Measurements from ENCODE around the gene DCTN1. TPM values are rescaled to one million over a fixed set of nuclear protein-coding genes. Genes with fewer than 3 reads are reported as not detected.
A peak's percentile ranks its signal among the peaks of the same experiment; 100 is the strongest.

Gene DCTN1
- total RNA-seq (134 and 143 TPM in 2 replicates), polyA plus RNA-seq (45.6 and 46.7 TPM in 2 replicates), polyA minus RNA-seq (88.0 and 107 TPM in 2 replicates)
- 68.6 TPM for total RNA-seq (2013)

DNA sequence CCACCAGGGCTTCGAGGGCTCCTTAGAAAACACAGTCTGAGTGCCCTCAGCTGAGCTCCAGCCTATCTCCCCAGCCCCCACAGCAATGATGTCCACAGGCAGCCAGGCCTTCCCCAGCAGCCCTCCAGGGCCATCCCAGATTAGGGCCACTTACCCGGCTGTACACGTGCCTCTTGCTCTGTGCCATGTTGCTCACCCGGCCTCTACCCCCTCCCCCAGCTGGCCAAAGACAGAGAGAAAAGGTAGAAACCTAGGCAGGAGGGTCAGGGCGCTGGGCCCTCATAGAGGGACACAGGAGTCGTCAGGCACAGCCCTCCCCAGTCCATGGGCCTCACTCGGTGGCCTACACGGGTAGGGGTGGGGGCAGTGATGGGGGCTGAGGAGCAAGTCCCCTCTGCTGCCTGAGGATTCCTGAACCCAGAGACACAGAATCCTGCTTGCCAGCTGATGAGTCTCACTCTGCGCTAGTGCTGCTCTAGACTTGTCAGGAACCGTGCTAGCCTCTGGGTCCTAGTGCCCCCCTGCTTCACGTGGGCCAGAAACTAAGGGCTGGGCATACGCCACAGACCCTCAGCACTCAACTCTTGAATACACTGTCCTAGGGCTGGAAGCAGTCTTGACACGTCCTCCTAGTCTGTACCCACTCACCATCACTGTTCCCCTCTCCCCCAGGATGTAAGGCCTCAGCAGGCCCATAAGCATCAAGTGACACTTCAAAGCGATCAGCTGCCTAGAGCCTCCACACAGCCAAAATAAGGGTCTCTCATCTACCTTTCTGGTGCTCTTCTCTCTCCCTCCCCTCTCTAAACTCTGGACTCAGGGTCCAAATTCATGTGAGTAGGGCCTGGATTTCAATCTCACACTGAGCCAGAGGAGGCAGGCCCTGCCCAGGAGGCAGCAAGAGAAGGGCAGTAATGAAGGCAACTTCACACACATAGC, at the start of gene DCTN1:
TSS of gene DCTN1 (minus strand) at position 461 of the 939 bp plus-strand sequence. CDS start at position 187, 274 bp downstream.
- H3K79me2 ChIP-seq (ENCODE audit: control insufficient read depth, insufficient read depth, low read length) = peaks cover 57% of the 10 kb centered on the region
- ChIA-PET POLR2A (no interaction called here), CTCF (interaction anchor here (0.7 to 1.5 kb wide), 3 partner anchors 9 to 553 kb away, joined by 3 to 5 read pairs (median 4); no protein-coding TSS in a partner anchor)
- peaks cover 74% of the 10 kb centered on the region for H4K20me1 ChIP-seq (ENCODE audit: control insufficient read depth, insufficient read depth, low read length, poor library complexity, severe bottlenecking)
- Mint-ChIP-seq H3K9me3 (ENCODE audit: insufficient read depth) (no peaks in the 10 kb centered on the region), H3K4me1 (peaks cover 20% of the 10 kb centered on the region), H3K27ac (no peak within 1 kb of the TSS), H3K27me3 (no peaks in the 10 kb centered on the region), H3K4me3 (peak within 1 kb of the TSS; percentile 14)
- intact Hi-C loops (cut with micrococcal nuclease) = no loop called here
- no peak within 1 kb of the TSS for H2AFZ ChIP-seq (ENCODE audit: insufficient read depth, low read depth, low read length, poor library complexity, severe bottlenecking)
- H3K9ac ChIP-seq (ENCODE audit: low read length) = peak within 1 kb of the TSS; percentile 28
- H3K27ac ChIP-seq (ENCODE audit: low read length in 2 of 2) = no peak within 1 kb of the TSS
- H3K9me3 ChIP-seq (ENCODE audit: control extremely low read depth in 1 of 3, control insufficient read depth in 2 of 3, insufficient read depth in 1 of 3, low read length in 2 of 3) = no peaks in the 10 kb centered on the region
- TF ChIP-seq, protein P1, sequence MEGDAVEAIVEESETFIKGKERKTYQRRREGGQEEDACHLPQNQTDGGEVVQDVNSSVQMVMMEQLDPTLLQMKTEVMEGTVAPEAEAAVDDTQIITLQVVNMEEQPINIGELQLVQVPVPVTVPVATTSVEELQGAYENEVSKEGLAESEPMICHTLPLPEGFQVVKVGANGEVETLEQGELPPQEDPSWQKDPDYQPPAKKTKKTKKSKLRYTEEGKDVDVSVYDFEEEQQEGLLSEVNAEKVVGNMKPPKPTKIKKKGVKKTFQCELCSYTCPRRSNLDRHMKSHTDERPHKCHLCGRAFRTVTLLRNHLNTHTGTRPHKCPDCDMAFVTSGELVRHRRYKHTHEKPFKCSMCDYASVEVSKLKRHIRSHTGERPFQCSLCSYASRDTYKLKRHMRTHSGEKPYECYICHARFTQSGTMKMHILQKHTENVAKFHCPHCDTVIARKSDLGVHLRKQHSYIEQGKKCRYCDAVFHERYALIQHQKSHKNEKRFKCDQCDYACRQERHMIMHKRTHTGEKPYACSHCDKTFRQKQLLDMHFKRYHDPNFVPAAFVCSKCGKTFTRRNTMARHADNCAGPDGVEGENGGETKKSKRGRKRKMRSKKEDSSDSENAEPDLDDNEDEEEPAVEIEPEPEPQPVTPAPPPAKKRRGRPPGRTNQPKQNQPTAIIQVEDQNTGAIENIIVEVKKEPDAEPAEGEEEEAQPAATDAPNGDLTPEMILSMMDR (IDR thresholded peaks at IDR 0.05) = no peak
- TF ChIP-seq EZH2 (IDR thresholded peaks at IDR 0.05; ENCODE audit: borderline replicate concordance, insufficient read depth, low read depth, low read length, poor library complexity, severe bottlenecking) = no peak
- DNase-seq = no peak
- peaks cover 10 to 13% of the 10 kb centered on the region in 2 donors for H3K4me1 ChIP-seq (ENCODE audit: control insufficient read depth in 2 of 2, insufficient read depth in 2 of 2, low read length in 2 of 2)
- WGBS (ENCODE audit: insufficient coverage) = 56% methylated on average over 13 of the region's 14 CpGs
- peaks cover 3 to 30% of the 10 kb centered on the region in 2 experiments for H3K36me3 ChIP-seq (replicated peaks in 1 of 2; ENCODE audit: control extremely low read depth in 1 of 2, control insufficient read depth in 1 of 2, extremely low read depth in 1 of 2, insufficient read depth in 2 of 2, low read length in 1 of 2)
- ATAC-seq (ENCODE audit: low read depth) = no peak
- peak within 1 kb of the TSS; percentile 54 for H3K4me2 ChIP-seq (replicated peaks; ENCODE audit: low read depth, low read length, poor library complexity, severe bottlenecking)
- no peaks in the 10 kb centered on the region for H3K27me3 ChIP-seq (replicated peaks in 1 of 4; ENCODE audit: control extremely low read depth in 1 of 4, control insufficient read depth in 3 of 4, insufficient read depth in 4 of 4, low read length in 3 of 4)
- H3K4me3 ChIP-seq (ENCODE audit: control extremely low read depth in 1 of 5, extremely low read depth in 1 of 5, insufficient read depth in 1 of 5, low read depth in 2 of 5, low read length in 4 of 5) = peak within 1 kb of the TSS in 1 of 5 experiments; percentile 22

DNA sequence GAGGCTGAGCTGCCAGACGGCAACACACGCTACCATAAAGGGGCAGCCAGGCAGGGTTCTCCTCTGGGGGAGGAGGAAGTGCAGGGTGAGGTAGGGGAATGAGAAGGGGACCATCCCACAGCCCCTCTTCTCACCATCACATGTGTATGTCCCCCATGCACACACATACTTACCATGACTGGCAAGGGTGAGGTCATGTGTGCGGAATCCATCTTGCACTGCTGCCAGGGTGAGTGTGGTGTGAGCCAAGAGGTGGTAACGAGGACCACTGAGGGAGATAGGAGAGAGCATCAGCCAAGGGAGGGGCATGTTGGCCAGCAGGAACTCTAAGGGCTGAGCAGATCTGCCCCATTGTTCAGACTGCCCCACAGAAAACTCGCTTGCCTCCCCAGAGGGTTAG, 48.6 kb upstream of the DCTN1 start:
- Mint-ChIP-seq H3K27me3 (no peaks in the 10 kb centered on the region), H3K4me3 (no peak overlapping the region), H3K27ac (no peak overlapping the region), H3K9me3 (ENCODE audit: insufficient read depth) (no peaks in the 10 kb centered on the region), H3K4me1 (no peaks in the 10 kb centered on the region)
- Histone ChIP-seq H3K4me3 (ENCODE audit: control extremely low read depth in 1 of 5, extremely low read depth in 1 of 5, insufficient read depth in 1 of 5, low read depth in 2 of 5, low read length in 4 of 5) (no peak overlapping the region), H3K4me1 (ENCODE audit: control insufficient read depth in 2 of 2, insufficient read depth in 2 of 2, low read length in 2 of 2) (no peaks in the 10 kb centered on the region), H3K27ac (ENCODE audit: low read length in 2 of 2) (no peak overlapping the region), H3K27me3 (replicated peaks in 1 of 4; ENCODE audit: control extremely low read depth in 1 of 4, control insufficient read depth in 3 of 4, insufficient read depth in 4 of 4, low read length in 3 of 4) (no peaks in the 10 kb centered on the region), H4K20me1 (ENCODE audit: control insufficient read depth, insufficient read depth, low read length, poor library complexity, severe bottlenecking) (no peaks in the 10 kb centered on the region), H3K9ac (ENCODE audit: low read length) (no peak overlapping the region), H3K9me3 (ENCODE audit: control extremely low read depth in 1 of 3, control insufficient read depth in 2 of 3, insufficient read depth in 1 of 3, low read length in 2 of 3) (no peaks in the 10 kb centered on the region), H3K79me2 (ENCODE audit: control insufficient read depth, insufficient read depth, low read length) (no peaks in the 10 kb centered on the region), H3K36me3 (replicated peaks in 1 of 2; ENCODE audit: control extremely low read depth in 1 of 2, control insufficient read depth in 1 of 2, extremely low read depth in 1 of 2, insufficient read depth in 2 of 2, low read length in 1 of 2) (peaks cover 0 to 11% of the 10 kb centered on the region in 2 experiments), H2AFZ (ENCODE audit: insufficient read depth, low read depth, low read length, poor library complexity, severe bottlenecking) (no peak overlapping the region), H3K4me2 (replicated peaks; ENCODE audit: low read depth, low read length, poor library complexity, severe bottlenecking) (no peak overlapping the region)
- ATAC-seq (ENCODE audit: low read depth) = no peak
- TF ChIP-seq, protein P1 (IDR thresholded peaks at IDR 0.05) = no peak
- TF ChIP-seq EZH2 (IDR thresholded peaks at IDR 0.05; ENCODE audit: borderline replicate concordance, insufficient read depth, low read depth, low read length, poor library complexity, severe bottlenecking) = no peak
- CTCF ChIA-PET = interaction anchor here (0.7 kb wide), 1 partner anchor 53 kb away, joined by 3 read pairs; no protein-coding TSS in a partner anchor
- no peak for DNase-seq
- 94% methylated on average over 2 of the region's 5 CpGs for WGBS (ENCODE audit: insufficient coverage)
- intact Hi-C loops (cut with micrococcal nuclease) = no loop called here
- POLR2A ChIA-PET = interaction anchor here (0.6 kb wide), 1 partner anchor 23 kb away, joined by 4 read pairs; no protein-coding TSS in a partner anchor

Data from B cell (primary cell).